ENCODE data around the gene ARFGEF3.

ARFGEF3 gene

GRCh38 chr6:138237463-138237862 is 75.7 kb downstream of the ARFGEF3 start:
- no peaks in the 10 kb centered on the region for H3K9me3 ChIP-seq (ENCODE audit: control insufficient read depth, low read length)
- 87 to 90% methylated on average over 2 of the region's 2 CpGs for WGBS, 2 experiments
- H3K36me3 ChIP-seq (ENCODE audit: control insufficient read depth, insufficient read depth, low read length), result no peaks in the 10 kb centered on the region
- no peaks in the 10 kb centered on the region for H3K27me3 ChIP-seq (ENCODE audit: control insufficient read depth, insufficient read depth, low read length, poor library complexity, severe bottlenecking)
- no peaks in the 10 kb centered on the region for H3K4me1 ChIP-seq (ENCODE audit: control insufficient read depth, insufficient read depth, low read length)
- no peak overlapping the region for H3K4me3 ChIP-seq (ENCODE audit: insufficient read depth, low read depth, low read length)
- no peak overlapping the region for H3K27ac ChIP-seq (ENCODE audit: insufficient read depth, low read depth, low read length, poor library complexity, severe bottlenecking)

DNA sequence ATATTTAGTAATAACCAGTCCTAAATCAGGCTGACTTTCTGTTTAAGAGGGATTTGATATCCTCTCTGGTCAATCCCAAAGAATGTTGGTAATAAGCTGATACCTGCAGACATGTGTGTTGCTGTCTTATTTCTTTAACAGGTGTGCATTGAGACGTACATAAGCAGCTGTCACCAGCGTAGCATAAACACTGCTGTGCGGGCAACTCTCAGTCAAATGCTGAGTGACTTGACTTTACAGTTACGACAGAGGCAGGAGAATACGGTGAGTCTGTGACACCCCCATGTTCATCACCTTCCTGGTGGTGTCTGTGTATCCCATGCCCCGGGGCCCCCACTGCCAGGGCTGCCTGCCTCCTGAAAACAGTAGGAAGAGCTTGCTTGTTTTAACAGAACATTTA is 76.6 kb downstream of the ARFGEF3 start:
- WGBS, 2 experiments, result 92 to 94% methylated on average over 6 of the region's 6 CpGs
- H3K36me3 ChIP-seq (ENCODE audit: control insufficient read depth, insufficient read depth, low read length), result no peaks in the 10 kb centered on the region

DNA sequence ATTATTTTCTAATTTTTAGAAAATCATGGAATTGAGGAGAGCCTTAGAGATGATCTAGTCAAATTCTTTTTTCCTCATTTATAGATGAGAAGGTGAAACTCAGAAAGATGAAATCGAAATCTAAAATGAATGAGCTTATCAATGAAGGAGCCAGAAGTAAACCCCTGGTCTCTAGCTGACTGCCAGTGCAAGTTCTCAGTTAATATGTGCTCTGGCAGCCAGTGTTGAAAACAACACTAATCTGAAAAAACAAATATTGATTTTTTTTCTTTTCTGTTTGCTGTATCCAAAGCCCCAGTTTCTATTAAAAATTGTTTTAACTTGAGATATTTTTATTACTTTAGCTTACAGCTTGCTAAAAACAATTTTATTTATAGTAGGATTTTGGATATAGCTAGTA is 78.0 kb downstream of the ARFGEF3 start:
- Histone ChIP-seq H3K4me1 (ENCODE audit: control insufficient read depth, insufficient read depth, low read length) (no peaks in the 10 kb centered on the region), H3K4me3 (ENCODE audit: insufficient read depth, low read depth, low read length) (no peak overlapping the region), H3K9me3 (ENCODE audit: control insufficient read depth, low read length) (no peaks in the 10 kb centered on the region), H3K36me3 (ENCODE audit: control insufficient read depth, insufficient read depth, low read length) (no peaks in the 10 kb centered on the region), H3K27me3 (ENCODE audit: control insufficient read depth, insufficient read depth, low read length, poor library complexity, severe bottlenecking) (no peaks in the 10 kb centered on the region), H3K27ac (ENCODE audit: insufficient read depth, low read depth, low read length, poor library complexity, severe bottlenecking) (no peak overlapping the region)
- WGBS, 2 experiments, result 100% methylated on average over 1 of the region's 1 CpG

More for the DNA sequence above, 76.6 kb downstream of the ARFGEF3 start:
- Histone ChIP-seq H3K27me3 (ENCODE audit: control insufficient read depth, insufficient read depth, low read length, poor library complexity, severe bottlenecking) (no peaks in the 10 kb centered on the region), H3K9me3 (ENCODE audit: control insufficient read depth, low read length) (no peaks in the 10 kb centered on the region), H3K4me1 (ENCODE audit: control insufficient read depth, insufficient read depth, low read length) (no peaks in the 10 kb centered on the region), H3K4me3 (ENCODE audit: insufficient read depth, low read depth, low read length) (no peak overlapping the region), H3K27ac (ENCODE audit: insufficient read depth, low read depth, low read length, poor library complexity, severe bottlenecking) (no peak overlapping the region)

DNA sequence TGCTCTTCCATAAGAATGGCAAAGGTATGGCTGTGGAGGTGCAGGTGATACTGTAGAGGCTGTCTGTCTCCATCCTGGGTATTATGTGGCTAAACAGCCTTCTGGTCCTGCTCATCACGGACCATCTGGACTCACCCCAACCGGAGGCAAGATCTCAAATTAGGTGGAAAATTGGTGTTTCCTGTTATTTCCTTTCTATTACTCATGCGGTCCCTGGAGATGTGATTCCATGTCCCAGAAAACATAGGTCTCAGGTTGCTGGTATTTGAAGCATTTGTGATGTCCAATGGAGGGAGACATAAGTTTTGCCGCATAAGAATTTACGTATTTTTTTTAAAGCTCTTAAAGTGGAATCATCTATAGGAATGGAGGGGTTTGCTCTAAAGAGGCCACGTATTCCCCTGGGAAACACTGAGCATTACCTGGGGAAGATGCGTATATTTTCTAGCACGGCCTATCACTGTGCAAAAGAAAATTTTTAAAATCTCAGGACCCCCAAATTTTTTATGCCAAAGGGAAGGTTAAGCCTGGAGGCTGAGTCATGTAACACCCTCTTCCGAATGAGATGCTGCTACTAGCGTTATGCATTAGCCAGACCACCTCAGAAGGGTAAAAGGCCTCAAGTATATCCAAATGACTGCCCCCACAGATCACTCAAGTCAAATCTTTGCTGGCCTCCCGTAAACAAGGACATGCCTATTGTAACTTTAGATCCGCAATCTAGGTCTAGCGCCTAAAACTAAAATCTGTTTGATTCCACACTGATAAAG is 78.9 kb downstream of the ARFGEF3 start:
- 95% methylated on average over 13 of the region's 13 CpGs for WGBS, 2 experiments
- Histone ChIP-seq H3K4me1 (ENCODE audit: control insufficient read depth, insufficient read depth, low read length) (no peaks in the 10 kb centered on the region), H3K9me3 (ENCODE audit: control insufficient read depth, low read length) (no peaks in the 10 kb centered on the region), H3K27ac (ENCODE audit: insufficient read depth, low read depth, low read length, poor library complexity, severe bottlenecking) (no peak overlapping the region), H3K27me3 (ENCODE audit: control insufficient read depth, insufficient read depth, low read length, poor library complexity, severe bottlenecking) (no peaks in the 10 kb centered on the region), H3K4me3 (ENCODE audit: insufficient read depth, low read depth, low read length) (no peak overlapping the region), H3K36me3 (ENCODE audit: control insufficient read depth, insufficient read depth, low read length) (no peaks in the 10 kb centered on the region)

DNA sequence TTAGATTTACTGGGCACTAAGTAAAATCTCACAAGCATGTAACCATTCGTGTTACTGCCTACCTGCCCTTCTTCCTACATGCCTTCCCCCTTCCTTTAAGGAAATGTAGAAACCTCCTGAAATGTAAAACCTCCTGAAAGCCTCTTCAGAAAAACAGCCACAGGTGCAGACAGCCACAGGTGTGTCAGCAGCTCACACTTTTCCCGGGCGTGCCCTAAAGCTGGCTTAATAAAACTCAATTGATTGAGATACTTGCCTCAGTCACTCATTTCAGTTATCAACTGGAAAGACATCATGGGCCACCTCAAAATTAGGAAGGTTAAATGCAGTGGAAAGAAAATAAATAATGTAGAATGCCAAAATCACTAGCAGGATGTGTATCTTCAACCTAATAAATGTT is 79.6 kb downstream of the ARFGEF3 start:
- 90 to 94% methylated on average over 3 of the region's 3 CpGs for WGBS, 2 experiments
- Histone ChIP-seq H3K27me3 (ENCODE audit: control insufficient read depth, insufficient read depth, low read length, poor library complexity, severe bottlenecking) (no peaks in the 10 kb centered on the region), H3K27ac (ENCODE audit: insufficient read depth, low read depth, low read length, poor library complexity, severe bottlenecking) (no peak overlapping the region)

DNA sequence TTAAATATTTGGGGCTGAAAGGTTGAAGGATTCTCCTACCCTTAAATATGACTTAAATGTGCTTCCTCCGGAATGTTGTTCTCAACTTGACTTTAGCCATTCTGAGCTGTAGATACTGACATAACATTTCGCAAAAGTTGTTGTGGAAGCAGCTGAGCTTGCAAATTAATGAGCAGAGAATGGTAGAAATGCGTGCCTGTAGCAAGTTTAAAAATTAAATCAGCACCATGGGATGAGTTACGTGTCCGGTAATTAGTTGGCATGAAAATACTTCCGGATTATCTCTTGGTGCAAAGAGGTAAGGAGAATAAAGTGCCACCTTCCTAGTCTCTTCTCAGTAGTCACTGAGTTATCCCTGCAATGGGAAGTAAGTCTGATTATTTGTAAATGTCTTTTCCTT is 80.2 kb downstream of the ARFGEF3 start:
- no peaks in the 10 kb centered on the region for H3K4me1 ChIP-seq (ENCODE audit: control insufficient read depth, insufficient read depth, low read length)
- no peak overlapping the region for H3K4me3 ChIP-seq (ENCODE audit: insufficient read depth, low read depth, low read length)
- H3K36me3 ChIP-seq (ENCODE audit: control insufficient read depth, insufficient read depth, low read length), result no peaks in the 10 kb centered on the region
- no peaks in the 10 kb centered on the region for H3K9me3 ChIP-seq (ENCODE audit: control insufficient read depth, low read length)
- no peak overlapping the region for H3K27ac ChIP-seq (ENCODE audit: insufficient read depth, low read depth, low read length, poor library complexity, severe bottlenecking)
- 89 to 92% methylated on average over 6 of the region's 6 CpGs for WGBS, 2 experiments
- no peaks in the 10 kb centered on the region for H3K27me3 ChIP-seq (ENCODE audit: control insufficient read depth, insufficient read depth, low read length, poor library complexity, severe bottlenecking)

More for the DNA sequence above, 79.6 kb downstream of the ARFGEF3 start:
- H3K4me3 ChIP-seq (ENCODE audit: insufficient read depth, low read depth, low read length), result no peak overlapping the region
- H3K4me1 ChIP-seq (ENCODE audit: control insufficient read depth, insufficient read depth, low read length), result no peaks in the 10 kb centered on the region
- no peaks in the 10 kb centered on the region for H3K9me3 ChIP-seq (ENCODE audit: control insufficient read depth, low read length)
- no peaks in the 10 kb centered on the region for H3K36me3 ChIP-seq (ENCODE audit: control insufficient read depth, insufficient read depth, low read length)

DNA sequence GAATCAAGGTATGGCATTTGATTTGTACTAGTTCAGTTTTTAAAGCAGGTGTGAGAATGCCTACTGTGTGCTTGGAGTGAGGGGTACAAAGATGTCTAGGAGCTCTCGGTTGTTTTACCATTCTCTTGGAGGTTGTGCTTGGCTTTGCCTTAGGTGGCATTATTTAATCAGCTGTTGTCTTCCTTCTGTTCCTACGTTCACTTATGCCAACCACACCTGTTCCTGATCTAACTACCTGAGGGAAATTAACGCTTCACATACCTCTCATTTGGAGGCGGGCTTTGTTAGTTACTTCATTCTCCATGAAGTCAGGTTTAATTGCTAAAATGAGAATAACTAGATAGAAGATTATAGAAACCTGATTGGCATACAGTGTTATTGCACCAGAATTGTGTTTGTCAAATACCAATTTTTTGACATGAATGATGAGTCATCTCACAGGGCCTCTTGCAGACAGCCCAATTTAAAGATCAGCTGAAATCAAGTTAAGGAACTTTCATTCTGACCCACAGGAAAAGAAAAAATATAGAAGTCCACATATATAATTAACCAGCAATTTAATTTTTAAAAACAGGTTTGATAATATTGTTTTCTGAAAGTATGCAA is 81.4 kb downstream of the ARFGEF3 start:
- 92 to 95% methylated on average over 4 of the region's 4 CpGs for WGBS, 2 experiments
- Histone ChIP-seq H3K9me3 (ENCODE audit: control insufficient read depth, low read length) (no peaks in the 10 kb centered on the region), H3K36me3 (ENCODE audit: control insufficient read depth, insufficient read depth, low read length) (no peaks in the 10 kb centered on the region), H3K27ac (ENCODE audit: insufficient read depth, low read depth, low read length, poor library complexity, severe bottlenecking) (no peak overlapping the region), H3K4me1 (ENCODE audit: control insufficient read depth, insufficient read depth, low read length) (no peaks in the 10 kb centered on the region), H3K4me3 (ENCODE audit: insufficient read depth, low read depth, low read length) (no peak overlapping the region), H3K27me3 (ENCODE audit: control insufficient read depth, insufficient read depth, low read length, poor library complexity, severe bottlenecking) (no peaks in the 10 kb centered on the region)

DNA sequence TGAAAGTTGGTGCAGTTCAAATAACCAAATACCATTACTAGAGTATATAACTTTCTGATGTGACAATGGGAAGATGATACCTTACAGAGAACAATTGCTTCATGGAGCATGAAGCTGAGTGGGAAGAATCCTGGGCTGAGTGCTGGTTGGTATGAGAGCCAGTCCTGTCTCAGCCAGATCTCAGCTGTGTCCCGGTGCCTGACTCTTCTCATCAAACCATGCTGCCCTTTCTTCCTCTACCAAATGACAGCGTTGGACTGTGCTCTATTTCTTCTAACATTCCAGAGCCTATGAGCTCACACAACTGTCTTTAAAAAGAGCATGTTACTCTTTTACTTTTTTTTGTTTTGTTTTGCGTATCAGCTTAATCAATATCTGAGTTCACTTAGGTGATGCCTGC is 84.0 kb downstream of the ARFGEF3 start:
- no peaks in the 10 kb centered on the region for H3K27me3 ChIP-seq (ENCODE audit: control insufficient read depth, insufficient read depth, low read length, poor library complexity, severe bottlenecking)
- WGBS, 2 experiments, result 93% methylated on average over 3 of the region's 3 CpGs
- no peaks in the 10 kb centered on the region for H3K4me1 ChIP-seq (ENCODE audit: control insufficient read depth, insufficient read depth, low read length)
- H3K4me3 ChIP-seq (ENCODE audit: insufficient read depth, low read depth, low read length), result no peak overlapping the region
- no peaks in the 10 kb centered on the region for H3K36me3 ChIP-seq (ENCODE audit: control insufficient read depth, insufficient read depth, low read length)
- no peak overlapping the region for H3K27ac ChIP-seq (ENCODE audit: insufficient read depth, low read depth, low read length, poor library complexity, severe bottlenecking)
- H3K9me3 ChIP-seq (ENCODE audit: control insufficient read depth, low read length), result no peaks in the 10 kb centered on the region

GRCh38 chr6:138246650-138247440 is 85.1 kb downstream of the ARFGEF3 start:
- H3K36me3 ChIP-seq (ENCODE audit: control insufficient read depth, insufficient read depth, low read length), result no peaks in the 10 kb centered on the region
- H3K27ac ChIP-seq (ENCODE audit: insufficient read depth, low read depth, low read length, poor library complexity, severe bottlenecking), result no peak overlapping the region
- WGBS, 2 experiments, result 94 to 95% methylated on average over 3 of the region's 3 CpGs
- H3K27me3 ChIP-seq (ENCODE audit: control insufficient read depth, insufficient read depth, low read length, poor library complexity, severe bottlenecking), result no peaks in the 10 kb centered on the region
- no peaks in the 10 kb centered on the region for H3K9me3 ChIP-seq (ENCODE audit: control insufficient read depth, low read length)
- H3K4me3 ChIP-seq (ENCODE audit: insufficient read depth, low read depth, low read length), result no peak overlapping the region
- no peaks in the 10 kb centered on the region for H3K4me1 ChIP-seq (ENCODE audit: control insufficient read depth, insufficient read depth, low read length)

DNA sequence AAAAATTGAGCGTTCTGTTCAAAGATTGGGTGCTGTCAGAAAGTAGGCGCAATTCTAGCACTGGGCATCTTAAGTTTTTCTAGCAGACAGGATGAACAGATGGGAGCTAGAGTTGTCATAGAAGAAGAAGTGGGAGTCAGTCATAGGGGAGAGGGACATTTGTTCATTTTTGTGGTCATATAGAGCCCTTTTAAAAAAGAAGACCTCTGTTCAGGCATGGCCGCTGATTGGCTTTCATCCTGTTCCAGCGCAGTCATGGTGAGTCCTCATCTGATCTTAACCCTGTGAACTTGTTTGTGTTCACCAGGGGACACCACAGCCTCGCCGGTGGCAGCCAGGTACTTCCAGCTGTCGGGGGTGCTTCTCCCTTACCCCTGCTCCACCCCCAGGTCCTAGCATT is 86.3 kb downstream of the ARFGEF3 start:
- Histone ChIP-seq H3K36me3 (ENCODE audit: control insufficient read depth, insufficient read depth, low read length) (no peaks in the 10 kb centered on the region), H3K27ac (ENCODE audit: insufficient read depth, low read depth, low read length, poor library complexity, severe bottlenecking) (no peak overlapping the region), H3K9me3 (ENCODE audit: control insufficient read depth, low read length) (no peaks in the 10 kb centered on the region), H3K4me3 (ENCODE audit: insufficient read depth, low read depth, low read length) (no peak overlapping the region), H3K4me1 (ENCODE audit: control insufficient read depth, insufficient read depth, low read length) (no peaks in the 10 kb centered on the region), H3K27me3 (ENCODE audit: control insufficient read depth, insufficient read depth, low read length, poor library complexity, severe bottlenecking) (no peaks in the 10 kb centered on the region)
- 90 to 93% methylated on average over 7 of the region's 7 CpGs for WGBS, 2 experiments

Data from ectodermal cell (in vitro differentiated cells).